HG02870 (cell line): Measurements from ENCODE around the gene OASL.
A peak's percentile ranks its signal among the peaks of the same experiment; 100 is the strongest.

Experiments used
- ATAC-seq: cut with Tn5 transposase; IDR thresholded peaks from one replicate; pipeline ENCODE4 v1.9.1; 2021; ENCODE audit warnings: mild to moderate bottlenecking, moderate library complexity; ENCODE audit not compliant: unreplicated experiment

The OASL gene

DNA sequence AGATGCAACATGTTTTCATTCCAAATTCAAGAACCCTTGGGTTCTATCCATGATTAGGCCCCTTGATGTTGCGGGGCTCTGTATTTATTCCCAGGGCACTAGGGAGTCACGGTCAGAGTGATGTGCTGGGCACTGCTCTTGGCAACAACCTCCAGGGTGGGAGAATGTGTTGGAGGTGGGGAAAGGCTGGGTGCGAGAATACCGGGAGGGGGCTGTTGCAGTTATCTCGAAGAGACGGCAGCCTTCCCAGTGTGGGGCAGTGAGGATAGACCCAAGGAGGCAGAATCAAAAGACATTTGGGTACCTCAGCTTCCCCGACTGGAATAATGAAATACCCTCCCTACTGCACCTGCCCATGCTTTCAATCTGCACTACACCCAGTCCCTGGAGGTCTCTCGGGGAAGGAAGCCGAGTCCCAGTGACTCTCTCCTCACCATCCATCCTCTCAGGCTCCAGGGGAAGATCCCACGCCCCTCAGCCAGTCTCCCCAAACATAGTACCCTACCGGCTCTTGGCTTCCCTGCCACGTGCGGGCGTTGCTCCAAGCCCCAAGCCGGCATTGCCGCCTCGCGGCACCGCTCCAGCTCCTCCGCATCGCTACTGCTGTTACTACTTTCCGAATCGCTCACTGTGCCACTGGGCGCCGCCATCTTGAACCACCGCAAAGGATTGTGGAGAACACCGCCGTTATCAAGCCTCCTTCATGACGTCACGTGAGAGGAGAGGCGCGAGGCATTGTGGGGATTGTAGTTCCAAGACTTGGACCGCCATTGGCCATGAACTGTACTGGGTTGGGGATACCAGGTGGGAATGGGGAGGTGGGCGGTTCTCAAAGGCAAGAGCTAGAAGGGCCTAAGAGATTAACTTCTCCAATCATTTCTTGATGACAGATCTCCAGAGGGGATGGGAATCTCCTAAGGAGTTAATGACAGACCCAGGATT, 22.9 kb downstream of the OASL start, which contains the start of gene C12orf43:
C12orf43 (minus strand) TSS at position 663 of the 942 bp plus-strand sequence; CDS start at position 650, 13 bp downstream.
- peak; percentile 98 for ATAC-seq

DNA sequence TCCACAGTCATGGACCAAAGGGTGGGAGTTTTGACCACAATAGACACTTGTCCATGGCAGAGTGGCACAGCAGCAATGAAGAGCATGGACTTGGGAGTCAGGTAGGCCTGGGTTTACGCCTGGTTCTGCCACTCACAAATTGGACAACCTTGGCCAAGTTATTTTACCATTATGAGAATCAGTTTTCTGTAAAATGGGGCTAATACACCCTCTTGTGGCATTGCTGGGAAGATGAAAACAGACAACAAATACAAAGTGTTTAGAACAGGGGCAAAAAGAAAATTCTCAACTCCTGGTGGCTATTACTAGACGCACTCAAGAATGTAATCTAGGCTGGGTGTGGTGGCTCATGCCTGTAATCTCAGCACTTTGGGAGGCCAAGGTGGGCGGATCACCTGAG, 25.3 kb downstream of the OASL start:
- no peak for ATAC-seq

DNA sequence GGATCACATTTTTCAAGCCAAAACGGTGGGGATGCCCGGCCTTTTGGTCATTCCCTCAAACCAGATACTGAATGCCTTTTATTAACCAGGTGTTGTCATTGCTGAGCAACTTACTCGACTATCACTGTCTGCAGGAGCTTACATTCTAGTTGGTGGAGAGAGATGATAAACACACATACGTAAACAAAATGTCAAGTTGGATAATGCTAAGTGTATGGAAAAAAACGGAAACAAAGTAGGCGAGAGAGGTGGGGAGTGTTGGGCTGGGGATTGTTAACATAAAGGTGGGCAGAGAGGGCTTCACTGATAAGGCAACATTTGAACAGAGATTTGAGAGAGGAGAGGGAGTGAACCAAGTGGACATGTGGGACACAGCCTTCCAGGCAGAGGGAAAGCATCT, 27.2 kb downstream of the OASL start:
- ATAC-seq: no peak

DNA sequence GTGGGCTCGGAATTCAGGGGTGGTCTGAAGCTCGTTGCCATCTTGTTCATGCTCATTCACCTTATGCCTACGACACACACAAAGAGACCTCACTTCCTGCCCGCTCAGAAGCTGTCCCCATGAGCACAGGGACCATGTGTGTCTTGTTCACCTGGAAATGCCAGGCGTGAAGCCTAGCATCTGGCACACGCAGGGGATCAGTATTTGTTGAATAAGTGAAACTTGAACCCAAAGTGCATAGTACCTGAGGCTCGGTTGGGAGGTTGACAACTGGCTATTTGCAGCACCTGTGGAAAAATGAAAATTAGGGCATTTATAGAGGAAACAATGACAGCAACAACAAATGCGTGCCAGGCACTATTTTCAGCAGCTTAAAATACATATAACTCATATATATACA, 28.2 kb downstream of the OASL start:
- ATAC-seq: no peak

DNA sequence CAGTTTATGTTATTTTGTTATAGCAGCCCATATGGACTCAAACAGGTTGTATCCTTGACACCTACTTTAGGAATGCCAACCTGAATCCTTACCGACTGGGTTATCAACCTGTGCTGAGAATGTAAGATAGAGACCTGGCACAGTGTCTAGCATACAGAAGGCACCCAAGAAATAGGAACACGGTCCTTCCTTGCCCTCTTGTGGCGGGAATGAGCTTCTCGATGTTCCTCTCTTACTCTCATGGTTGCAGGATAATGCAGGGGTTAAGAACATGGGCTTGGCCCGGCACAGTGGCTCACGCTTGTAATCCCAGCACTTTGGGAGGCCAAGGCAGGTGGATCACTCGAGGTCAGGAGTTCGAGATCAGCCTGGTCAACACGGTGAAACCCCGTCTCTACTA, 29.3 kb downstream of the OASL start:
- no peak for ATAC-seq

DNA sequence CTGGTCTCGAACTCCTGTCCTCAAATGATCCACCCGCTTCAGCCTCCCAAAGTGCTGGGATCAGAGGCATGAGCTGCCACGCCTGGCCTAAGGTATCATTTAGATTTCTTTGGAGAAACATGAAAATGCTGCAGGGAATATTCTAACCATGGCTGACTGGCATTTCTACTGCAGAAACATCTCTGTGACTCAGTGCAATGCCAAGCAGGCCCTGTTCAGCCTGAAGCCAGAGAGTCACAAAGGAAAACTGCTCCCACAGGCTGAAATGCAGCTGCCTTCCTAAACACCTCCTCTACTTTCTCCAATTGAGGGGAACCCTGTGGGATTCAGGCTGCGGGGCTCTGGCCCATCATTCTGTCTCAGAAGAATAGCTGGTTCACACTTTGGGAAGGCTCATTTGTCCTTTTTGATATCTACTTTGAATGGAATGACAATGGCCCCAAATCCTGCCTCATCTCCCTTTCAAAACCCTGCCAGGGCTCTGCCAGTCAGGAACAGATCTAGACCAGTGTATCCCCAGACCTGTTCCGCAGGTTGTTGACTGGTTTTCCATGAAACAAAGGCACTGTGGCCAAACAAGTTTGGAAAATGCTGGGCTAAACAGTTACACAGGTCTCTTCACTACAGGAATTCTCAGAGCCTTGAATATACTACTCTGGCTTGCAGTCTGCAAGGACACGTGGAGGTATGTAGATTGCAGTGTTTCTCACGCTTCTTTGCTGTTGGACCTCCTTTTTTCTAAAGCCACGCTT, 30.5 kb downstream of the OASL start:
- ATAC-seq: no peak

DNA sequence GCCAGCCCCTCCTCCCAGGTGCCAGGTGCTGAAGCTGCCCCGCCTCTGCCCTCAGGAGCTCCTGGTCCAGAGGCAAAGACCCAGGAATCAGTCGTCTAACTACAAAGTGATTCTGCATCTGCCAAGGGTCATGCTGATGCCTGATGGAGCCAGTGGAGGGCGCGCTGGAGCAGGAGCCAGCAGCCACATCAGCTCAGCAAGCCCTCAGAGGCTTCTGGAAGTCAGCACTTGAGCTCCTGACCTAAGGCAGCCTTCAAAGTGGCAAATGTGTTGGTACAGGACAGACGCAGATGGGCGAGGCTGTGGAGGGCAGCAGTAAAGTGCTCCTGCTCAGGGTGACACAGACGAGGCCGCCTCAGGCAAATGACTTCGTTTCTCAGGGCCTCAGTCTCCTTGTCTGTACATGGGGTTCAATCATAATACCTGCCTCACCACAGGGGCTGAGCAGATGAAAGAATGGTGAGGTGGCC, 33.7 kb downstream of the OASL start:
- no peak for ATAC-seq

DNA sequence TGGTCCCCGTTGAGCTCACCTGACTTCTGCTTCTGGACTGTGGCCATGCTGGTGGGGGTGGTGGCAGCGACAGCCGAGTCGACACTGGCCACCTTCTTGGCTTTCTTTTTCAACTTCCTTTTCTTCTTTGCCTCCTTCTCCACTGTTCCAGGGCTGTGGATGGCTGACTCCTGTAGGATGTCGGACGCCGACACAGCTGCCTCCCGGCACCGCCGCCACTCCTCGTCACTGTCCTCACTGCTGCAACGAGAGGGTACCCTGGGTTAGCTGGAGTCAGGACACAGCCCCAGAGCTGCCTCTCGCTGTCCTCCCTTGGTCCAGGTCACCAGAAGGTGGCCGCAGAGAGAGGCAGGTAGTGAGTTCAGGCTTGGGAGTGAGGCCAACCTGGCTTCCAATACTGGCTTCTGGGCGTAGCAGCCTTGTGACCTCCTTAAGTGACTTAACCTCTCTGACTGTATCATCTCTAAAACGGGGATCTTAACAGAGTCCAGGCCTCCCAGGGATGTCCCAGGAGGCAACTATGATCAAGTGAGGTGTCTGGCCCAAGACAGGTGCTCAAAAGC, 34.7 kb downstream of the OASL start:
- no peak for ATAC-seq

DNA sequence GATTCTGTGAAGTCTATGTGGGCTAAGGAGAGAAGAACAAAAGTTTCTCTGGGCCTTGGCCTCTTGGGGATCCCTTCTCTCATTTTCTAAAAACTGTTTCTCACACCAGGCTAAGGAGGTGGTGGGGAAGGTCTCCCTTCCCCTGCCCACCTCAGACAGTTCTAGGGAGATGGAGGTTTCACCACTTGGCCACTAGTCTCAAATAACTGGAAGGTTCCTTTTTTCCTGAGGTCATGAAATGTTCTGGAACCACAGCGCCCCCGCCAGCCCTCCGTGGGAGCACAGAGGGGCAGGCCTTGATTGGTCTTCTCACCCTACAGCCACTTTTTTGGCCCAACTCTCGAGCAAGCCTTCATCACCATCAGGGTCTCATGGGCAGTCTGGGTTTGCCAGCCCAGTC, 35.4 kb downstream of the OASL start:
- no peak for ATAC-seq

DNA sequence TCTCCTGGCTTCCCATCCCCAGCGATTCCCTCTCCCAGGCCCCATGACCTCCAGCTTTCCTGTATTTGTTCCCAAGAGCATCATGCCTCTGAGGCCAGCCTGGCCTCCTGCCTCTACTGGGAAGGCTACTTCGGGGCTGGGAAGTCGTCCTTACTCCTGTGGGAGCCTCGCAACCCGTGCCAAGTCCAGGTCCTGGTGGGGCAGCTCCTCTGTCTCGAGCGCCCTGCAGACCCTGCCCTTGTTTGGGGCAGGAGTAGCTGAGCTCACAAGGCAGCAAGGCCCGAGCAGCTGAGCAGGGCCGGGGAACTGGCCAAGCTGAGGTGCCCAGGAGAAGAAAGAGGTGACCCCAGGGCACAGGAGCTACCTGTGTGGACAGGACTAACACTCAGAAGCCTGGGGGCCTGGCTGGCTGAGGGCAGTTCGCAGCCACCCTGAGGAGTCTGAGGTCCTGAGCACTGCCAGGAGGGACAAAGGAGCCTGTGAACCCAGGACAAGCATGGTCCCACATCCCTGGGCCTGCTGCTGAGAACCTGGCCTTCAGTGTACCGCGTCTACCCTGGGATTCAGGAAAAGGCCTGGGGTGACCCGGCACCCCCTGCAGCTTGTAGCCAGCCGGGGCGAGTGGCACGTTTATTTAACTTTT, 37.1 kb downstream of the OASL start:
- ATAC-seq: no peak

DNA sequence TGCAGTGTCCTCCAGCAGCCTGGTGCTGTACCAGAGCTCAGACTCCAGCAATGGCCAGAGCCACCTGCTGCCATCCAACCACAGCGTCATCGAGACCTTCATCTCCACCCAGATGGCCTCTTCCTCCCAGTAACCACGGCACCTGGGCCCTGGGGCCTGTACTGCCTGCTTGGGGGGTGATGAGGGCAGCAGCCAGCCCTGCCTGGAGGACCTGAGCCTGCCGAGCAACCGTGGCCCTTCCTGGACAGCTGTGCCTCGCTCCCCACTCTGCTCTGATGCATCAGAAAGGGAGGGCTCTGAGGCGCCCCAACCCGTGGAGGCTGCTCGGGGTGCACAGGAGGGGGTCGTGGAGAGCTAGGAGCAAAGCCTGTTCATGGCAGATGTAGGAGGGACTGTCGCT, 38.0 kb downstream of the OASL start:
- ATAC-seq: no peak

DNA sequence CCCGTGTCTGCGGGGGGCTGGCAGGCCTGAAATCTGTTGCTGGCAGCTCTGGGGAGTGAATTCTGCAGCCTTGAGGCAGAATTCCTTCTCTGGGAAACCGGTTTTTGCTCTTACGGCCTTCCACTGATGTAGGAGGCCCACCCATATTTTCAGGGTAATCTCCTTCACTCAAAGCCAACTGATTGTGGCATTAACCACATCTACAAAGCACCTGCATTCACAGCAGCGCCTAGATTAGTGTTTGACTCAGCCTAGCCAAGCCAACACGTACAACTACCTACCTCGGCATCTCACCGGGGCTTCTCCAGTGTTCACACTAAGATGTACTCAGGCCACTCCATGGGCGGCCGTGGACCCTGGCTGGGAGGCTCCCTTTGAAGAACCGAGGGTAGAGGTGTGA, 38.5 kb downstream of the OASL start:
- no peak for ATAC-seq

DNA sequence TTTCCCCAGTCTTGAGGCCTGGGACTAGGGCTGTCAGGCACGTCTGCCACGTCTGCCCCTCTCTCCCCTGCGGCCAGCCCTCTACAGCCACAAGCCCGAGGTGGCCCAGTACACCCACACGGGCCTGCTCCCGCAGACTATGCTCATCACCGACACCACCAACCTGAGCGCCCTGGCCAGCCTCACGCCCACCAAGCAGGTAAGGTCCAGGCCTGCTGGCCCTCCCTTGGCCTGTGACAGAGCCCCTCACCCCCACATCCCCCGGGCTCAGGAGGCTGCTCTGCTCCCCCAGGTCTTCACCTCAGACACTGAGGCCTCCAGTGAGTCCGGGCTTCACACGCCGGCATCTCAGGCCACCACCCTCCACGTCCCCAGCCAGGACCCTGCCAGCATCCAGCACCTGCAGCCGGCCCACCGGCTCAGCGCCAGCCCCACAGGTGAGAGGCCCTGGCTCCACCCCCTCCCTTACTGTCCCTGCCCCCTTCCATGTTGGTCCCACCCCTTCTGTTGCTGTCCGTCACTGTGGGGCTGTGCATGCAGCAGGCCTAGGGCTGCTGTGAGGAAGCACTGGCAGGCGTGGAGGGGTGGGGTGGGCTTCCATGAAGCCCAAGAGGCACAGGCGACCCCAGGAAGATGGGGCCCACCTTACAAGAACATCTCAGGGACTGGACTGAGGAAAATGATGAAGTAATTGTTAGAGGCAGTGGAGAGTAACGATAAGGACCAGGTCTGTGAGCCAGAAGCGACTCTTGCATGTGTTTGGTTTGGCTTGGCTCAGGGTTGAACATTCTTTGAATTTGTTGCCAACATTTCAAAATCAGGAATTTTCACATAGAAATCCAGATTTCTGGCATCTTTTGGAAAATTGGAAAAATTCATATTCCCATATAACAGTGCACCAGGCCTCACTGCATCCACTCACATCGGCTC, 39.6 kb downstream of the OASL start:
- ATAC-seq: no peak

DNA sequence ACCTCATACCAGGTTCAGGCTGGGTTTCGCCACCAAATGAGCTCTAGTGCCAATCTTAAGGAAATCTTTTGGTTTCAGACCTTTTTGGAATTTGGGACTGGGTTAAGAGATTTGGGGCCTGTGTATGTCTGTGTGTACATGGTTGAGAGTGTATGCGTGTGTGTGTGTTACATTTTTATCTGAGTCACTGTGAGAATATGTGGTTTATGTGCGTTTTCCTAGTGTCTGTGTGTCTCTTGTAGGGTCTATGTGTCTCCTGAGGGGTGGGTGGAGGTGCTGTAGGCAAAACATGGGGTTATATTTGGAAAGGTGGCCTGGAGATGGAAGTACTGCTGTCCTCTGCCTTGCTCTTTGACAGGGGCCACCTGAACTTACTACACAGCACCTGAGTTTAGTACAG, 40.6 kb downstream of the OASL start:
- ATAC-seq: no peak

DNA sequence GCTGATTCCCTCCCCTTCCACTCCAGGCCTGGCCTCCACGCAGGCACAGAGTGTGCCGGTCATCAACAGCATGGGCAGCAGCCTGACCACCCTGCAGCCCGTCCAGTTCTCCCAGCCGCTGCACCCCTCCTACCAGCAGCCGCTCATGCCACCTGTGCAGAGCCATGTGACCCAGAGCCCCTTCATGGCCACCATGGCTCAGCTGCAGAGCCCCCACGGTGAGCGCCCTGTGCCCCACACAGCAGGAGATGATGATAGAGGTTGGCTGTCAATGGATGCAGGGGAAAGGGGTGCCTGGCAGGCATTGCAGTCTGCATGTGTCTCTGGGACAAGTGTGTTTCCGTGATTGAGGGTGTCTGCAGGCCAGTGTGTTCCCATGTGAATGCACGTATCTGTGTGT, 41.6 kb downstream of the OASL start:
- ATAC-seq: no peak

DNA sequence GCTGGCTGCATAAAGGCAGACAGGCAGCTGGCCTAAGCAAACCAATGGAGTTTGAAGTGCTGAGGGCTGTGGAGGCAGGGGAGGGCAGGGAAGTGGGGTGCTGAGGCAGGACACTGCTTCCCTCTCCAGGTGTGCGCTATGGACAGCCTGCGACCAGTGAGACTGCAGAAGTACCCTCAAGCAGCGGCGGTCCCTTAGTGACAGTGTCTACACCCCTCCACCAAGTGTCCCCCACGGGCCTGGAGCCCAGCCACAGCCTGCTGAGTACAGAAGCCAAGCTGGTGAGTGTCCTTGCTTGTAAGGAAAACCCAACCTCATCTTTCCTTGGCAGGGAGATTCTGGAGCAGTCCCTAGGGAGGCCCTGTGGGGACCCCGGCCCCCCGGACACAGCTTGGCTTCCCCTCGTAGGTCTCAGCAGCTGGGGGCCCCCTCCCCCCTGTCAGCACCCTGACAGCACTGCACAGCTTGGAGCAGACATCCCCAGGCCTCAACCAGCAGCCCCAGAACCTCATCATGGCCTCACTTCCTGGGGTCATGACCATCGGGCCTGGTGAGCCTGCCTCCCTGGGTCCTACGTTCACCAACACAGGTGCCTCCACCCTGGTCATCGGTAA, 42.8 kb downstream of the OASL start:
- ATAC-seq: no peak

DNA sequence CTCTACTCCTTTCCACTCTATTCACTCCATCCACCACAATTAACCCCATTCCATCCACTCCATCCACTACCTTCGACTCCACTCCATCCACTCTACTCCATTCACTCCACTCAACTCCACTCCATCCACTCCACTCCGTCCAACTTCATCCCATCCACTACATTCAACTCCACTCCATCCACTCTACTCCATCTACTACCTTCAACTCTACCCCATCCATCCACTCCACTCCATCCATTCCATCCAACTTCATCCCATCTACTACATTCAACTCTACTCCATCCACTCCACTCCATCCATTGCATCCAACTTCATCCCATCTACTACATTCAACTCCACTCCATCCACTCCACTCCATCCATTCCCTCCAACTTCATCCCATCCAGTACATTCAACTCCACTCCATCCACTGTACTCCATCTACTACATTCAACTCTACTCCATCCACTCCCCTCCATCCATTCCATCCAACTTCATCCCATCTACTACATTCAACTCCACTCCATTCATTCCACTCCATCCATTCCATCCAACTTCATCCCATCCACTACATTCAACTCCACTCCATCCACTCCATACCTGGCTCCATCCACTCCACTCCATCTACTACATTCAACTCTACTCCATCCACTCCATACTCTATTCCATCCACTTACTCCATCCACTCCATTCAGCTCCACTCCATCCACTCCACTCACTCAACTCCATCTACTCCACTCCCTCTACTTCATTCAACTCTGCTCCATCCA, 44.3 kb downstream of the OASL start:
- no peak for ATAC-seq

DNA sequence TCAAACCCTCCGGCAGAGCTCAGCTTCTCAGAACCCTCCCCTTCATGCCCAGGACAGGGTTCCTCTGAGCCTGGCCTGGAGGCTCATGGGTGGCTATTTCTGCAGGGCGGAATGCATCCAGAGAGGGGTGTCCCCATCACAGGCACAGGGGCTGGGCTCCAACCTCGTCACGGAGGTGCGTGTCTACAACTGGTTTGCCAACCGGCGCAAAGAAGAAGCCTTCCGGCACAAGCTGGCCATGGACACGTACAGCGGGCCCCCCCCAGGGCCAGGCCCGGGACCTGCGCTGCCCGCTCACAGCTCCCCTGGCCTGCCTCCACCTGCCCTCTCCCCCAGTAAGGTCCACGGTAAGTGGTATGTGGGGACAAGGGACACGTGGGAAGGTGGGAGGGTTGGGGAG, 45.0 kb downstream of the OASL start:
- no peak for ATAC-seq

DNA sequence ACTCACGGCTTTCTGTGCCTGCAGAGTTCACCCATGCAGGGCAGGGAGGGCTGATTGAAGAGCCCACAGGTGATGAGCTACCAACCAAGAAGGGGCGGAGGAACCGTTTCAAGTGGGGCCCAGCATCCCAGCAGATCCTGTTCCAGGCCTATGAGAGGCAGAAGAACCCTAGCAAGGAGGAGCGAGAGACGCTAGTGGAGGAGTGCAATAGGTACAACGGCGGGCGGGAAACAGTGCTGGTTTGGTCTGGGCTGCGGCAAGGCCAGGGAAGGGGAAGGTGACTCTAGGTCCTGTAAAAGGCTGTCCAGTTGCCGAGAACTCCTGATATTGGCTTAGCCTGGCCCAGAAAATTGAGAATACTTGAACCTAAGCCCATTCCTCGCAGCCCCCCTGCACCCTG, 45.5 kb downstream of the OASL start:
- ATAC-seq: no peak
